NCI-H1417 treated with DMSO at 0.1 percent for 48 hours (cell line): ENCODE results near the gene CTXN2.

Experiments
- DNase-seq: peaks from one replicate; lab custom pipeline; 2025; lab: John Stamatoyannopoulos, UW

Gene CTXN2

GRCh38 chr15:48222627-48223026, 31.2 kb downstream of the CTXN2 start:
- no peak for DNase-seq

DNA sequence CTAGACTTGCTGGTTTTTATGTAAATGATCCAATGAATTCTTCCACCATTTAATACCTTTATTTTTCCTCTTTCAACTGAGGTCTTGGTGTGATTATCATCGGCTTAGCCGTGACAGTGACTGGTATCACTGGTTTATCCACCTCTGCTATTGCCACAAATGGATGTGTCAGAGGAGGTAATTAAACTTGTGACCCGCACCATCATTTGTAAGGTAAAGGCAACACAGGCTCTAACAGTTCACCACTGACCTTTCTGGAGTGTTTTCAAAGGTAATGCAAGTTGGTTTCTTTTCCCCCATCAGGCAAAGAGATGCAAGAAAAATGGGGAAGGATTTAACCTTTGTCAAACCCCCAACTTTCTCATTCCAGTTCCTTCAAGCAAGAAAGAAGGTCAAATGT, 34.3 kb downstream of the CTXN2 start:
- no peak for DNase-seq

DNA sequence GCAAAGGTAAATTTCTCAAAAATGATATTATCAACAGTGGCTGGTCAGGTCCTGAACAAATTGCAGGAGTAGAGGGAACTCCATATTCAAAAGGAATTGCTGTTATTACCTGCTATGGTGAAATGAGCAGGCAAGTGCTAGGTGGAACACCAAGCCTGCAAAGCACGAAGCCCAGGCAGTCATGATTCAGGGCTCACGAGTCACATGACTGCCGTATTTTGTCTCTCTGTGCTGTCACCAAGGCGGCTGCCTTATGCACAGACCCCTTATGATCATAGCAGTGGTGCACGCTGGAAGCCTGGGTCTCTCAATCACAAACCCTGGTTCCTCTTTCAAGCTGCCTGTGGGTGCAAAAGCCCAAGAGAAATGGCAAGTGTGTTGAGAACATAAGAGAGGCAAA, 39.0 kb downstream of the CTXN2 start:
- no peak for DNase-seq

DNA sequence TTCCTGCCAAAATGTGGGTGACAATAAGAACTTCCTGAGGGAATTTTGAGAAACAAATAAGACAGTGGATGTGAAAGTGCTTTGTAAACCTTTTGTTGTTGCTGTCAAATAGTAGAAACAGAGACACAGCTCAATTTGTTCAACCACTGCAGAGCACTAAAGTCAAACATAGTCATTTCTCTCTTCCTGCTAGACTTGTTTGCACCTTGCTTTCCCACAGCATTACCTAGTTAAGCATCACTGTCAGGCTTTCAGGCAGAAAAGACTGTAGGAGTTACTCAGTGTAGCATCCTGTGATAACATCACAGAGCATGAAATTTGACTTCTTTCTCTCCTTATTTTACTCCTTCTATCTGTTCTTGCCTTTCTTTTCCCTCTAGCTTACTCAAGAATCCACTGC, 41.8 kb downstream of the CTXN2 start:
- DNase-seq, result no peak

DNA sequence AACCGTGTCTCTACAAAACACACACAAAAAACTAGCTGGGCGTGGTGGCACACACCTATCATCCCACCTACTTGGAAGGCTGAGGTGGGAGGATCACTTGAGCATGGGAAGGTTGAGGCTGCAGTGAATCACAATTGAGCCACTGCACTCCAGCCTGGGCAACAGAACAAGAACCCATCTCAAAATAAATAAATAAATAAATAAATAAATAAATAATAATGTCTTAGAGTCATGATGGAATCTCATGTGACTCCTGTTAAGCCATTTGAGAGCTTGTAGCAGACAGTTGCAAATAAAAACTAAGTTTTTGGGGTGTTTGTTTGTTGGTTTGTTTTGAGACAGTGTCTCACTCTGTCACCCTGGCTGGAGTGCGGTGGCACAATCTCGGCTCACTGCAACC, 47.9 kb downstream of the CTXN2 start:
- no peak for DNase-seq

- no peak for DNase-seq
These were observed 50.5 kb downstream of the CTXN2 start for GRCh38 chr15:48242015-48242414.

DNA sequence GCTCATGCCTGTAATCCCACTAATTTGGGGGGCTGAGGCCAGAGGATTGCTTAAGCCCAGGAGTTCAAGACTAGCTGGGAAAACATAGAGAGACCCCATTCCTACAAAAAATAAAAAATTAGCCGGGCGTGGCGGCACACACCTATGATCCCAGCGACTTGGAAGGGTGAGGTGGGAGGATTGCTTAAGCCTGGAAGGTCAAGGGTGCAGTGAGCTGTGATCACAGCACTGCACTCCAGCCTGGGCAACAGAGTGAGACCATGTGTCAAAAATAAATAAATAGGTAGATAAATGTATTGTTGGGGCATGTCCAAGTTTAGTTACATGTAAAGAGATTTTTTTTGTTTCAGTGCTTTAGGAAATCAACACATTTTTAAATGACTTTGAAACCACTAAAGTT, 51.1 kb downstream of the CTXN2 start:
- no peak for DNase-seq

DNA sequence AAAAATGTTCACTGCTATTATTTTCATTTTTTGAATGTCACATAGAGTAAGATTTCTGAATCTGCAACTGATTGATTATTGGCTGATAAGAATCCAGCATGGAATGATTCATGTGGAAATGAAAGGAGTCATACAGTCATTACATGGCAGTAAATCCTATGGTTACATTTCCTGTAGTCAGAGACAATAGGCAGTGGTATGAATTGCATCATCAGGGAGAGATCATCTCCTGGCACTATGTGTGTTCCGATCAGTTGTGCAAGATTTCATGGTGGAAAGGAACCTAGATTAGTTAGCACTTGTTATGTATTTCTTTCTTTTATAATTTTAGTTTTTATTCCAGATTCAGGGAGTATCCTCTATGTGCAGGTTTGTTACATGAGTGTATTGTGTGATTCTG, 53.5 kb downstream of the CTXN2 start:
- DNase-seq, result no peak

DNA sequence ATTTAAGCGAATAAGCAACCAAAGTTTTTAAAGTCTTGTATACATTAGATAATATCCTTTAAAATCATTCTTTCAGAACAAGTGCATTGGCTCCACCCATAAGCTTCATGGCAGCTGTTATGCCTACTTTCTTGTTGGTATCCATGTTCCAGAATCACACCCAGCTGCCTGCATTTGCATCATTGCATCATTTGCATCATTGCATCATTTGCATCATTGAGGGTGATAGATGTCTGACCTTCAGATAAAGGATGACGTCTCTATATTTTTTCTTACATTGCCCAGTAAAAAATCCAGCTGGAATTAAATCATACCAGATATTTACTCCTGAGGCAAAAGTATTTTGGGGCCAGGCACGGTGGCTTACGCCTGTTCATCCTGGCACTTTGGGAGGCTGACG, 56.9 kb downstream of the CTXN2 start:
- DNase-seq, result no peak

DNA sequence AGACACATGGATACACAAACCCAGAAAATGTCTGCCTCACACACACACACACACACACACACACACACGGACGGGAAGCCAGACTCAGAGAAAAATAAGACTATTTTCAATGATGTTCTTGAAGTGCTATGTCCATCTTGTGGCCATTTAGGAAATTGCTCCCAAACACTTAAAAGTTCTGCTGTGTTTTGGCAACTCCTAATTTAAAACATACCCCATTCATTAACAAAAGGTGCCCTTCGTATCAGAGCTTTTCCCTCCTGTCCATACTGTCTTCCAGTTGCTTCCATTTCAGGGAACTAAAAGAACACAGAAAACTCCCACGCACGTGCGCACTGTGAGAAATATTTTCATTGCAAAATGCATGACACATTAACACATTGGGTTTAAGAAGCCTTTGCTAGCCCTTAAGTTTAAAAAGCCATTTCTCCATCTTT, 59.2 kb downstream of the CTXN2 start:
- peak; percentile 3 for DNase-seq

DNA sequence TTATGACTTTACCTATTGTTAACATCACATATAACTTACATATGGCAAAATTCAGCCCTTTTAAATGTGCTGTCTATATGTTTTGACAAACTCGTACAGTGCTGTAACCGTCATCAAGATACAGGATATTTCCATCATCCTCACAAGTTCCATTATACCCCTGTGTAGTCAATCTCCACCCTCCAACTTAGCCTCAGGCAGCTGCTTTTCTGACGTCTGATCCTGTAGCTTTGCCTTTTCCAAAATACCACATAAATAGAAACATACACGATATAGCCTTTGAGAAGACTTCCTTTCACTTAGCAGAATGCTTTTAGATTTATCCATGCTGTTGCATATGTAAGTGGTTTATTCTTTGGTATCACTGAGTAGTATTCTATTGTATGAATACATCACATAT, 61.7 kb downstream of the CTXN2 start:
- no peak for DNase-seq
